Fibroblast of lung (primary cell): ENCODE data around the gene KHK.

ENCODE experiments used
- EZH2 ChIP-seq: IDR thresholded peaks from 2 replicates; pipeline ENCODE4 v1.5.1; 2012; ENCODE audit warnings: low read length, control low read depth, mild to moderate bottlenecking; ENCODE audit errors: missing control alignments
- TF ChIP-seq, protein P1 (sequence below), 2 donors: IDR thresholded peaks in 1 of 2; conservative IDR thresholded peaks in 1 of 2; 1 replicate in 1 of 2; 2 replicates in 1 of 2; pipeline ENCODE4 v1.5.1; 2011 to 2012; ENCODE audit warnings: low read length in 2 of 2, control low read depth in 1 of 2, inconsistent platforms in 1 of 2, low read depth in 1 of 2, mild to moderate bottlenecking in 1 of 2

DNA sequence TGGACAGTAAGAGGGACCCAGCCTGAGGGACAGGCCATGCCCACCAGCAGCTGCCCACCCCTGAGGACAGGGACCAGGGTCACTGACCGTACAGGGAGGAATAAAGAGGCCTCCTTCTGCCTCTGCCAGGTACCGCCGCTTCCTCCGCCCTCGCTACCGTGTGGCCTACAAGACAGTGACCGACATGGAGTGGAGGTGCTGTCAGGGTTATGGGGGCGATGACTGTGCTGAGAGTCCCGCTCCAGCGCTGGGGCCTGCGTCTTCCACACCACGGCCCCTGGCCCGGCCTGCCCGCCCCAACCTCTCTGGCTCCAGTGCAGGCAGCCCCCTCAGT lies 6.0 kb upstream of the KHK start:
- TF ChIP-seq, protein P1, sequence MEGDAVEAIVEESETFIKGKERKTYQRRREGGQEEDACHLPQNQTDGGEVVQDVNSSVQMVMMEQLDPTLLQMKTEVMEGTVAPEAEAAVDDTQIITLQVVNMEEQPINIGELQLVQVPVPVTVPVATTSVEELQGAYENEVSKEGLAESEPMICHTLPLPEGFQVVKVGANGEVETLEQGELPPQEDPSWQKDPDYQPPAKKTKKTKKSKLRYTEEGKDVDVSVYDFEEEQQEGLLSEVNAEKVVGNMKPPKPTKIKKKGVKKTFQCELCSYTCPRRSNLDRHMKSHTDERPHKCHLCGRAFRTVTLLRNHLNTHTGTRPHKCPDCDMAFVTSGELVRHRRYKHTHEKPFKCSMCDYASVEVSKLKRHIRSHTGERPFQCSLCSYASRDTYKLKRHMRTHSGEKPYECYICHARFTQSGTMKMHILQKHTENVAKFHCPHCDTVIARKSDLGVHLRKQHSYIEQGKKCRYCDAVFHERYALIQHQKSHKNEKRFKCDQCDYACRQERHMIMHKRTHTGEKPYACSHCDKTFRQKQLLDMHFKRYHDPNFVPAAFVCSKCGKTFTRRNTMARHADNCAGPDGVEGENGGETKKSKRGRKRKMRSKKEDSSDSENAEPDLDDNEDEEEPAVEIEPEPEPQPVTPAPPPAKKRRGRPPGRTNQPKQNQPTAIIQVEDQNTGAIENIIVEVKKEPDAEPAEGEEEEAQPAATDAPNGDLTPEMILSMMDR (conservative IDR thresholded peaks at IDR 0.05 in 1 of 2, IDR thresholded peaks at IDR 0.05 in 1 of 2; ENCODE audit: low read depth in 1 of 2, low read length in 2 of 2), result no peak
- TF ChIP-seq EZH2, result no peak
